A549 treated with AZD9567 at 1 μM for 4 hours (cell line): ENCODE results near the gene IGSF1. TPM values are rescaled to one million over a fixed set of nuclear protein-coding genes. Genes with fewer than 3 reads are reported as not detected.

Source experiments
- total RNA-seq: library from RNA; stranded (reverse); fragments of 200-300 nt; extraction: Qiagen RNA extraction; gene quantifications from 5 replicates; pipeline ENCODE4 v1.2.3, GENCODE V29; 2022; ENCODE audit not compliant: insufficient read depth

IGSF1 gene, protein sequence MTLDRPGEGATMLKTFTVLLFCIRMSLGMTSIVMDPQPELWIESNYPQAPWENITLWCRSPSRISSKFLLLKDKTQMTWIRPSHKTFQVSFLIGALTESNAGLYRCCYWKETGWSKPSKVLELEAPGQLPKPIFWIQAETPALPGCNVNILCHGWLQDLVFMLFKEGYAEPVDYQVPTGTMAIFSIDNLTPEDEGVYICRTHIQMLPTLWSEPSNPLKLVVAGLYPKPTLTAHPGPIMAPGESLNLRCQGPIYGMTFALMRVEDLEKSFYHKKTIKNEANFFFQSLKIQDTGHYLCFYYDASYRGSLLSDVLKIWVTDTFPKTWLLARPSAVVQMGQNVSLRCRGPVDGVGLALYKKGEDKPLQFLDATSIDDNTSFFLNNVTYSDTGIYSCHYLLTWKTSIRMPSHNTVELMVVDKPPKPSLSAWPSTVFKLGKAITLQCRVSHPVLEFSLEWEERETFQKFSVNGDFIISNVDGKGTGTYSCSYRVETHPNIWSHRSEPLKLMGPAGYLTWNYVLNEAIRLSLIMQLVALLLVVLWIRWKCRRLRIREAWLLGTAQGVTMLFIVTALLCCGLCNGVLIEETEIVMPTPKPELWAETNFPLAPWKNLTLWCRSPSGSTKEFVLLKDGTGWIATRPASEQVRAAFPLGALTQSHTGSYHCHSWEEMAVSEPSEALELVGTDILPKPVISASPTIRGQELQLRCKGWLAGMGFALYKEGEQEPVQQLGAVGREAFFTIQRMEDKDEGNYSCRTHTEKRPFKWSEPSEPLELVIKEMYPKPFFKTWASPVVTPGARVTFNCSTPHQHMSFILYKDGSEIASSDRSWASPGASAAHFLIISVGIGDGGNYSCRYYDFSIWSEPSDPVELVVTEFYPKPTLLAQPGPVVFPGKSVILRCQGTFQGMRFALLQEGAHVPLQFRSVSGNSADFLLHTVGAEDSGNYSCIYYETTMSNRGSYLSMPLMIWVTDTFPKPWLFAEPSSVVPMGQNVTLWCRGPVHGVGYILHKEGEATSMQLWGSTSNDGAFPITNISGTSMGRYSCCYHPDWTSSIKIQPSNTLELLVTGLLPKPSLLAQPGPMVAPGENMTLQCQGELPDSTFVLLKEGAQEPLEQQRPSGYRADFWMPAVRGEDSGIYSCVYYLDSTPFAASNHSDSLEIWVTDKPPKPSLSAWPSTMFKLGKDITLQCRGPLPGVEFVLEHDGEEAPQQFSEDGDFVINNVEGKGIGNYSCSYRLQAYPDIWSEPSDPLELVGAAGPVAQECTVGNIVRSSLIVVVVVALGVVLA (N-terminal part only)
- total RNA-seq, result 0.24 to 0.42 TPM (median 0.31 TPM) in 4 of 5 replicates, not detected in the other

DNA sequence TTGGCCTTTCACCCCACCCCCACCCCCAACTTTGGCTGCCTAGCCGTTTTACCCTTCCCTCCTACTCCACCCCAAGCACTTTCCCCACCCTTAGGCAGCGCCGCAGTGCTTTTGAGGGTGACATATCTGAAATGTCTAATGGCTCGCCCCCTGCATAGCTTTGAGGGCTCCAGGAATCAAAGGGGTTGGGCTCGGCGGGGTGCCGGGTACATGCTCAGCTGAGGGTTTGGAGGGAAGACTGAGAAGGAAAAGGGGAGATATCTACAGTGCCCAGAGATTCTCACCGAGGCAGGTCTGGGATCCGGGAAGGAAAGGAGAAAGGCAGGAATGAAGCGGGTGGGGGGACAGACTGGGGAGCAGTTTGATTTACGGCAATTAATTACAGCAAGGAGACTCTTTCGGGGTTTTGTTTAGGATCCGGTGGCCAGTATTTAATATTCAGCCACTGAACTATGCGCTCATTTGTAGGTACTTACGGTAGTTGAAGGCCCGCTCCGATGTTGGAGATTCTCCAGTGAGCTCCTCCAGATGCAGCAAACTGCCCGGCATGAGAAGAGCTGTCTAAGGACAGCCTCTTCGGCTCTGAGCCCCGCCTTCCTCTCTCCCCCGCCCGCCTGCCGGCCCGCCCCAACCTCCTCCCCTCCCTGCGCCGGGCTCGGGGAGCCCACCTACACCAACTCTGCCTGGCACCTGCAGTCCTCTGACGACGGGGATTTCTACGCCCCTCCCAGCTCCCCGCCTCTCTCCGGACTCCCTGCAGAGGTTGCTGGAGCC lies at the start of gene IGSF1:
TSS of gene IGSF1 (minus strand) at position 569 of the 774 bp plus-strand sequence. CDS start 2,632 bp downstream, outside the sequence.

Other genes starting within 250 kb of the IGSF1 start
- gene ARHGAP36, start 231.0 kb downstream of the IGSF1 start, total RNA-seq, result 0.08 TPM in 1 of 5 replicates, not detected in the others